ENCODE data around the gene SAMD5. TPM values are rescaled to one million over a fixed set of nuclear protein-coding genes. Genes with fewer than 3 reads are reported as not detected.

Gene SAMD5
- total and polyA plus RNA-seq, 2 experiments from 2014 or later = not detected

GRCh38 chr6:147503587-147503986 lies 4.9 kb upstream of the SAMD5 start:
- 30 to 42% methylated on average over 3 of the region's 3 CpGs for WGBS, 2 experiments (ENCODE audit: low coverage in 1 of 2, low lambda C conversion rate in 2 of 2, missing lambda C conversion rate in 2 of 2)
- H3K36me3 ChIP-seq (ENCODE audit: low read depth) = no peaks in the 10 kb centered on the region
- H3K27ac ChIP-seq = no peak overlapping the region
- H4K20me1 ChIP-seq (ENCODE audit: insufficient read depth) = no peaks in the 10 kb centered on the region
- H3K9me2 ChIP-seq (ENCODE audit: insufficient read depth) = no peaks in the 10 kb centered on the region
- DNase-seq = no peak
- in situ Hi-C loops (cut with MboI) = loop anchor here (10.0 kb wide), 2 partner anchors 651 to 741 kb away; no protein-coding TSS in a partner anchor
- no peaks in the 10 kb centered on the region; the same call in 1 of the 2 replicates for H3K4me1 ChIP-seq (ENCODE audit: insufficient read depth)
- H3K79me2 ChIP-seq (ENCODE audit: insufficient read depth) = no peaks in the 10 kb centered on the region
- no peak overlapping the region for H2AFZ ChIP-seq
- peaks cover 19% of the 10 kb centered on the region; the same call in 1 of the 2 replicates for H3K27me3 ChIP-seq (replicated peaks; ENCODE audit: insufficient read depth)
- no peak overlapping the region for H3K9ac ChIP-seq
- no peaks in the 10 kb centered on the region for H3K9me3 ChIP-seq (ENCODE audit: low read depth)
- H3K4me2 ChIP-seq (ENCODE audit: unreplicated experiment) = no peak overlapping the region
- no peaks in the 10 kb centered on the region for H3F3A ChIP-seq (ENCODE audit: insufficient read depth)
- H3K4me3 ChIP-seq = no peak overlapping the region
- no peak for TF ChIP-seq EZH2 (IDR thresholded peaks at IDR 0.05; ENCODE audit: insufficient read depth, poor library complexity, severe bottlenecking)
- no peak for TF ChIP-seq EZH2phosphoT487 (IDR thresholded peaks at IDR 0.05; ENCODE audit: insufficient read depth, low read depth)

- Histone ChIP-seq H3K36me3 (ENCODE audit: low read depth) (no peaks in the 10 kb centered on the region), H3K4me3 (no peak overlapping the region), H3K4me1 (ENCODE audit: insufficient read depth) (no peaks in the 10 kb centered on the region; the same call in 1 of the 2 replicates), H3K27me3 (replicated peaks; ENCODE audit: insufficient read depth) (peaks cover 26% of the 10 kb centered on the region), H2AFZ (no peak overlapping the region), H3K9ac (no peak overlapping the region), H3K9me2 (ENCODE audit: insufficient read depth) (no peaks in the 10 kb centered on the region), H3F3A (ENCODE audit: insufficient read depth) (no peaks in the 10 kb centered on the region), H3K4me2 (ENCODE audit: unreplicated experiment) (no peak overlapping the region), H4K20me1 (ENCODE audit: insufficient read depth) (no peaks in the 10 kb centered on the region), H3K9me3 (ENCODE audit: low read depth) (no peaks in the 10 kb centered on the region), H3K79me2 (ENCODE audit: insufficient read depth) (no peaks in the 10 kb centered on the region), H3K27ac (no peak overlapping the region)
- in situ Hi-C loops (cut with MboI) = loop anchor here (10.0 kb wide), 2 partner anchors 650 to 740 kb away; no protein-coding TSS in a partner anchor
- no peak for TF ChIP-seq EZH2phosphoT487 (IDR thresholded peaks at IDR 0.05; ENCODE audit: insufficient read depth, low read depth)
- no peak for TF ChIP-seq EZH2 (IDR thresholded peaks at IDR 0.05; ENCODE audit: insufficient read depth, poor library complexity, severe bottlenecking)
- no peak for DNase-seq
- WGBS, 2 experiments (ENCODE audit: low coverage in 1 of 2, low lambda C conversion rate in 2 of 2, missing lambda C conversion rate in 2 of 2) = 52 to 60% methylated on average over 2 of the region's 2 CpGs
Observed at GRCh38 chr6:147504848-147505247, 3.6 kb upstream of the SAMD5 start.

- peak overlapping the region; percentile 51 for H3K4me2 ChIP-seq (ENCODE audit: unreplicated experiment)
- H3K9me2 ChIP-seq (ENCODE audit: insufficient read depth) = no peaks in the 10 kb centered on the region
- no peak for TF ChIP-seq EZH2 (IDR thresholded peaks at IDR 0.05; ENCODE audit: insufficient read depth, poor library complexity, severe bottlenecking)
- TF ChIP-seq EZH2phosphoT487 (IDR thresholded peaks at IDR 0.05; ENCODE audit: insufficient read depth, low read depth) = no peak
- in situ Hi-C loops (cut with MboI) = loop anchor here (10.0 kb wide), 2 partner anchors 648 to 738 kb away; no protein-coding TSS in a partner anchor
- WGBS, 2 experiments (ENCODE audit: low coverage in 1 of 2, low lambda C conversion rate in 2 of 2, missing lambda C conversion rate in 2 of 2) = 0 to 1% methylated on average over 29 to 30 of the region's 30 CpGs
- H3K79me2 ChIP-seq (ENCODE audit: insufficient read depth) = no peaks in the 10 kb centered on the region
- H2AFZ ChIP-seq = no peak overlapping the region; the same call in 1 of the 2 replicates
- peaks cover 39% of the 10 kb centered on the region for H3K27me3 ChIP-seq (replicated peaks; ENCODE audit: insufficient read depth)
- no peaks in the 10 kb centered on the region for H3K9me3 ChIP-seq (ENCODE audit: low read depth)
- peak; percentile 66 for DNase-seq
- H4K20me1 ChIP-seq (ENCODE audit: insufficient read depth) = no peaks in the 10 kb centered on the region
- H3K36me3 ChIP-seq (ENCODE audit: low read depth) = no peaks in the 10 kb centered on the region
- H3K27ac ChIP-seq = no peak overlapping the region
- no peak overlapping the region for H3K9ac ChIP-seq
- H3K4me3 ChIP-seq = peak overlapping the region; percentile 73
- H3K4me1 ChIP-seq (ENCODE audit: insufficient read depth) = no peaks in the 10 kb centered on the region; the same call in 1 of the 2 replicates
- H3F3A ChIP-seq (ENCODE audit: insufficient read depth) = no peaks in the 10 kb centered on the region
Observed at GRCh38 chr6:147506704-147507114, 1.8 kb upstream of the SAMD5 start.

GRCh38 chr6:147507162-147508041 lies 1.1 kb upstream of the SAMD5 start:
- Histone ChIP-seq H3K27me3 (replicated peaks; ENCODE audit: insufficient read depth) (peaks cover 46% of the 10 kb centered on the region), H3K36me3 (ENCODE audit: low read depth) (no peaks in the 10 kb centered on the region), H3K4me3 (peak overlapping the region; percentile 73), H3K27ac (no peak overlapping the region), H3K9ac (no peak overlapping the region), H3K9me3 (ENCODE audit: low read depth) (no peaks in the 10 kb centered on the region), H3F3A (ENCODE audit: insufficient read depth) (no peaks in the 10 kb centered on the region), H3K79me2 (ENCODE audit: insufficient read depth) (no peaks in the 10 kb centered on the region), H3K9me2 (ENCODE audit: insufficient read depth) (no peaks in the 10 kb centered on the region), H2AFZ (peak overlapping the region; percentile 89), H4K20me1 (ENCODE audit: insufficient read depth) (no peaks in the 10 kb centered on the region), H3K4me2 (ENCODE audit: unreplicated experiment) (peak overlapping the region; percentile 88), H3K4me1 (ENCODE audit: insufficient read depth) (no peaks in the 10 kb centered on the region; the same call in 1 of the 2 replicates)
- TF ChIP-seq EZH2 (IDR thresholded peaks at IDR 0.05; ENCODE audit: insufficient read depth, poor library complexity, severe bottlenecking) (peak; percentile 40), EZH2phosphoT487 (IDR thresholded peaks at IDR 0.05; ENCODE audit: insufficient read depth, low read depth) (no peak)
- WGBS, 2 experiments (ENCODE audit: low coverage in 1 of 2, low lambda C conversion rate in 2 of 2, missing lambda C conversion rate in 2 of 2) = 1 to 3% methylated on average over 41 to 51 of the region's 52 CpGs
- in situ Hi-C loops (cut with MboI) = loop anchor here (10.0 kb wide), 2 partner anchors 647 to 737 kb away; no protein-coding TSS in a partner anchor
- peak; percentile 37 for DNase-seq
